ENCODE measurements around the gene KRT6A.

The KRT6A gene

DNA sequence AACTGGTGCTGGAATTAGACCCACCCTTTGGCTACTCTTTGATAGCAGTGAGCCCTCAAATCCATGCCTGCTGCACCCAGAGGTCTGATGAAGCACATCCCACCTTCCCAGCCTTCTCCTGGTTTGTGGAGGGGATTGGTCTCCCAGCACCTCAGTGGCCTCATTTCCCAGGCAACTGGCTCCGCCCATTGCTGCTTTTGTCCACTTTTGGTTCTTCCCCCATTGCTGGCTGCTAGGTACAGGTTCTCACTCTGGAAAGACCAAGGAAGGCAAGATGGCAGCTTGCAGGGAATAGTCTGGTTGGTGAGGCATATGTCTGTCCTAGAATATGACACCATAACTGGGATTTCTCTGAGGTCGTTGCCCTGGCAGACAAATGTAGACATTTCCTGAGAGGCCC, 37.3 kb upstream of the KRT6A start:
- TF ChIP-seq YY1 (IDR thresholded peaks at IDR 0.05; ENCODE audit: low read depth) (peak; percentile 42; the same call in 1 of the 2 replicates), ZBTB7A (IDR thresholded peaks at IDR 0.05; ENCODE audit: low read depth) (no peak)

DNA sequence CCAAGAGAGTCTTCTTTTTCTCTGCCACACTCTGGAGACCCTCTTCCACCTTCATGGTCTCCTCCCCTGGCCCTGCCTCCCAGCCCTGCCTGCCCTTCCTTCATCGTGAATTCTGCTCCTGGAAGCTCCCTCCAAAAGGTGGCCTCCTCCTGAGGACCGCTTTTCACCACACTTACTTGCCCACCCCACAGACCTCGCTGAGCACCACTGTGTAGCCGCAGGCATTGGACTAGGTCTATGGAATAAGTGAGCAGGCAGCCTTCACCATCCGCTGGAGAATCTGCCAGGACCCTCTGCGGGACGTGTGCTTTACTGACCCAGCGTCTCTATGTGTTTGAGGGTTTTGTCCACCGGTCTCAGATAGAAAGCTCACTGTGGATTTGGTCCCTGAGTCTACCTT, 36.8 kb upstream of the KRT6A start:
- TF ChIP-seq, protein P1, sequence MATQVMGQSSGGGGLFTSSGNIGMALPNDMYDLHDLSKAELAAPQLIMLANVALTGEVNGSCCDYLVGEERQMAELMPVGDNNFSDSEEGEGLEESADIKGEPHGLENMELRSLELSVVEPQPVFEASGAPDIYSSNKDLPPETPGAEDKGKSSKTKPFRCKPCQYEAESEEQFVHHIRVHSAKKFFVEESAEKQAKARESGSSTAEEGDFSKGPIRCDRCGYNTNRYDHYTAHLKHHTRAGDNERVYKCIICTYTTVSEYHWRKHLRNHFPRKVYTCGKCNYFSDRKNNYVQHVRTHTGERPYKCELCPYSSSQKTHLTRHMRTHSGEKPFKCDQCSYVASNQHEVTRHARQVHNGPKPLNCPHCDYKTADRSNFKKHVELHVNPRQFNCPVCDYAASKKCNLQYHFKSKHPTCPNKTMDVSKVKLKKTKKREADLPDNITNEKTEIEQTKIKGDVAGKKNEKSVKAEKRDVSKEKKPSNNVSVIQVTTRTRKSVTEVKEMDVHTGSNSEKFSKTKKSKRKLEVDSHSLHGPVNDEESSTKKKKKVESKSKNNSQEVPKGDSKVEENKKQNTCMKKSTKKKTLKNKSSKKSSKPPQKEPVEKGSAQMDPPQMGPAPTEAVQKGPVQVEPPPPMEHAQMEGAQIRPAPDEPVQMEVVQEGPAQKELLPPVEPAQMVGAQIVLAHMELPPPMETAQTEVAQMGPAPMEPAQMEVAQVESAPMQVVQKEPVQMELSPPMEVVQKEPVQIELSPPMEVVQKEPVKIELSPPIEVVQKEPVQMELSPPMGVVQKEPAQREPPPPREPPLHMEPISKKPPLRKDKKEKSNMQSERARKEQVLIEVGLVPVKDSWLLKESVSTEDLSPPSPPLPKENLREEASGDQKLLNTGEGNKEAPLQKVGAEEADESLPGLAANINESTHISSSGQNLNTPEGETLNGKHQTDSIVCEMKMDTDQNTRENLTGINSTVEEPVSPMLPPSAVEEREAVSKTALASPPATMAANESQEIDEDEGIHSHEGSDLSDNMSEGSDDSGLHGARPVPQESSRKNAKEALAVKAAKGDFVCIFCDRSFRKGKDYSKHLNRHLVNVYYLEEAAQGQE (IDR thresholded peaks at IDR 0.05; ENCODE audit: low read depth), result no peak
- TF ChIP-seq TCF12 (IDR thresholded peaks at IDR 0.05; ENCODE audit: low read depth), result no peak

- TF ChIP-seq EGR1 (IDR thresholded peaks at IDR 0.05) (no peak), CEBPB (IDR thresholded peaks at IDR 0.05) (no peak), FOXM1 (IDR thresholded peaks at IDR 0.05; ENCODE audit: borderline replicate concordance, low read depth) (no peak), TEAD4 (IDR thresholded peaks at IDR 0.05) (no peak), TCF12 (IDR thresholded peaks at IDR 0.05; ENCODE audit: low read depth) (no peak)
- TF ChIP-seq, protein P1 (IDR thresholded peaks at IDR 0.05; ENCODE audit: low read depth), result no peak
- TF ChIP-seq, protein P2, sequence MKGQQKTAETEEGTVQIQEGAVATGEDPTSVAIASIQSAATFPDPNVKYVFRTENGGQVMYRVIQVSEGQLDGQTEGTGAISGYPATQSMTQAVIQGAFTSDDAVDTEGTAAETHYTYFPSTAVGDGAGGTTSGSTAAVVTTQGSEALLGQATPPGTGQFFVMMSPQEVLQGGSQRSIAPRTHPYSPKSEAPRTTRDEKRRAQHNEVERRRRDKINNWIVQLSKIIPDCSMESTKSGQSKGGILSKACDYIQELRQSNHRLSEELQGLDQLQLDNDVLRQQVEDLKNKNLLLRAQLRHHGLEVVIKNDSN (IDR thresholded peaks at IDR 0.05), result no peak
Measured at GRCh38 chr12:52529417-52529816, 36.4 kb upstream of the KRT6A start.

- TF ChIP-seq EGR1 (IDR thresholded peaks at IDR 0.05) (no peak), TEAD4 (IDR thresholded peaks at IDR 0.05) (peak; percentile 87), CREB1 (IDR thresholded peaks at IDR 0.05; ENCODE audit: low read depth) (0 out of 2 replicates have a peak, but pooled peaks have one; percentile 44), FOXM1 (IDR thresholded peaks at IDR 0.05; ENCODE audit: borderline replicate concordance, low read depth) (peak; percentile 92), ZBTB7A (IDR thresholded peaks at IDR 0.05; ENCODE audit: low read depth) (peak; percentile 66; the same call in 1 of the 2 replicates), TAF1 (IDR thresholded peaks at IDR 0.05; ENCODE audit: low read depth) (no peak), EP300 (IDR thresholded peaks at IDR 0.05; ENCODE audit: borderline replicate concordance) (peak; percentile 99), CEBPB (IDR thresholded peaks at IDR 0.05) (peak; percentile 38; the same call in 1 of the 2 replicates), TCF12 (IDR thresholded peaks at IDR 0.05; ENCODE audit: low read depth) (peak; percentile 98), RAD21 (IDR thresholded peaks at IDR 0.05; ENCODE audit: low read depth) (peak; percentile 27; the same call in 1 of the 2 replicates), NFIC (IDR thresholded peaks at IDR 0.05) (peak; percentile 99), MAX (IDR thresholded peaks at IDR 0.05) (peak; percentile 85), YY1 (IDR thresholded peaks at IDR 0.05; ENCODE audit: low read depth) (peak; percentile 81)
- TF ChIP-seq, protein P2 (IDR thresholded peaks at IDR 0.05), result peak; percentile 60
- TF ChIP-seq, protein P1 (IDR thresholded peaks at IDR 0.05; ENCODE audit: low read depth), result no peak; the same call in 1 of the 2 replicates
Measured at GRCh38 chr12:52528641-52529143, 35.6 kb upstream of the KRT6A start.

GRCh38 chr12:52527121-52527800, 34.2 kb upstream of the KRT6A start:
- TF ChIP-seq MAX (IDR thresholded peaks at IDR 0.05) (no peak), TEAD4 (IDR thresholded peaks at IDR 0.05) (no peak)
